GM18861 (cell line): ENCODE data around the gene SYDE2.
A peak's percentile ranks its signal among the peaks of the same experiment; 100 is the strongest.

Source experiments
- ATAC-seq: cut with Tn5 transposase; IDR thresholded peaks from one replicate; pipeline ENCODE4 v1.9.1; 2021; ENCODE audit not compliant: unreplicated experiment

SYDE2 gene

DNA sequence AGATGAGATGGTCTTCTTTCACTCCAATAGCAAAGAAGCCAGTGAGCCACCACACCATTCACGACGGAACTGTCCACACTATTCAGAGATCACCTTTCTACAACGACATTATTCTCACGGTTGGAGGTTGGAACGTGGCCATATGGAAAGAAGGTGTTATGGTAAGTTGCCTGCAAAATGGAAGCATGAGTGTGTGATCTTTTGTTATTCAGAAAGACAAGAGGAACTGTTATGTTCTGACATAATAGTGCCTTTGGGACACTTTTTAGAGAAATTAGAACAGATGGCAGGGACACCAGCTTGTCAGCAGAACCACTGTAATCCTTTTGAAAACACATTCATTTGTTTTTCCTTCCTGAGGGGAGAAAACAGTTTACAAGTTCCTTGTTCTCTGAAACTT, 76.7 kb downstream of the SYDE2 start:
- no peak for ATAC-seq

DNA sequence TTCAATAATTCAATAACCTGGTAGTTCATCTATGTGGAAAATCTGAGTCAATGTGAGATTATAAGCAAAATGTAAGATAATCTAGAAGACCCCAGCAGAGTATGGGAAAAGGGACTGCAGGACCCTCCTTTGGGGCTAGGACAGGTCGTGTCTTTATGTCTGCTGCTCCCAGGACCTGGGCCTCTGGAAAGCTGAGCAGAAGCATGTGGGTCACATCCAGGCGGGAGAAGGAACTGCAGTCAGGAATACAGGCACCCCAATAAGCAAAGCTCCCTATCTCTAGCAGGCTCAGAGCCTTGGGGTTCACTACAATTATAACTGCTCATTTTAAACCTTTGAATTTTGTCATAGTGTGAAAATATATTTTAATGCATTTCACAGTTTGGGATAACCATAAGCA, 78.6 kb downstream of the SYDE2 start:
- ATAC-seq, result no peak

DNA sequence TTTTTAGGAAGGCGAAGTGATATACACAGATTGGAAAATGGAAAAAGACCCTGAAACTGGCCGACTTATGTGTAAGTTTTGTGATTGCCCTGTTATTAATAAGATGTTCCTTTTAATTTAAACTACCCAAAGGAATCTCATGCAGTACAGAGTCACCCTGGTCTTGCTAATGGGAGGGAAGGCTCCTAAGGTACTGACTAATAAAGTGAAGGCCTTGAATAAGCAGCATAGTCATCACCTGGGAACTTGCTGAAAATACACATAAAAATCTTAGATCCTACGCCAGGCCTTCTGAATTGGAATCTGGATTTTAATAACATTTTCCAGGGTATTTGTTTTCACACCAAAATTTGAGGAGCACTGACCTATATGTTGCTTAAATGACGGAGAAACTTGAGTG, 79.1 kb downstream of the SYDE2 start:
- no peak for ATAC-seq

DNA sequence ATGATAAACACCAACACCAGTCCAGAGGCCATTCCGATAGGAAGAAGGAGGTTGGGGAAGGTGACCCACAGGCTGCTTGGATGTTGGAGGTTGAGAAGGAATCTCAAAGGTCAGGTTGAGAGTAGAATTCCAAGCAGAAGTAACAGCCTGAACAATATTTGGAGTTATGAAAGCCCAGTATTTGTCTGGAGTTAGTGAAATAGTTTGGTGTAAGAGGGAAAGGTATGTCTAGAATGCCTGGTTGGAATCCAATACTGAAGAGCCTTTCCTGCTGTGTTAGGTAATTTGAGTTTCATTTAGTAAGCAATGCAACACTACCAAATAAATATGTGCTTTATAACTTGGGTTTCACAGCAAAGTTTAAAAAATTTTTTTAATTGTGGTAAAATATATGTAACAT, 82.1 kb downstream of the SYDE2 start:
- no peak for ATAC-seq

DNA sequence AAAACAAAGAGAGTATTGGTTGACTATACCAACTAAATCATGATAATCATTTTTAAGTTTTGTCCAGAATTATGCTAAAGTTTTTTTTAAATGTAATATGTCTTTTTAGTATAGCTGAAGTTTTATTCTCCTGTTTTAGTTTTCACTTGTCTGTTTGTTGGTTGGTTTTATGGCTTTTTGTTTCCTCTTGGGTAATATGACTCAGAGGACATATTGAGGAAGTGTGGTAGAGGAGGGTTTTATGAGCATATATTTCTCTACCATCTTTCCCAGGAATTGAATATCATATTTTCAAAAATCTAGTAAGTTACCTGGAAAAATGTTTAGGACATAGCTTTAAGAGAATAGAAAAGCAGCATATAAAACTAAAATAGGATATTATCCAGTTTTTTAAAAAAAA, 84.0 kb downstream of the SYDE2 start:
- ATAC-seq, result no peak

DNA sequence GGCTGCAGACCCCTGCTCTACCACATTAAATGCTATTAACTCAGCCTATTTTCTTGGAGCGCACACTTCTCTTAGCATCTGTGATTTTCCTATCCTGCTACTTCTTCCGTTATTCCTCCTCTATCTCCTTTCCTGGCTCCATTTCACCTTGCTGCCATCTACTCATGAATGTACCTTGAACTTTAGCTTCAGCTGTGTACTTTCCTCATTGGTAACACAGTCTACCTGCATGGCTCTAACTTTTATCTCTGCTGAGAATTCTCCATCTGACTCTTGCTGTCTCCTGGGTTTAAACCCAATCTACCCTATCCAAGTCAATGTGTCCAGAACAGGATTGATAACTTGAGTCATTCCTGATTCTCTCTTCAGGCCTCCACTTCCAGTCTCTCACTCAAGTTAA, 84.9 kb downstream of the SYDE2 start:
- no peak for ATAC-seq

DNA sequence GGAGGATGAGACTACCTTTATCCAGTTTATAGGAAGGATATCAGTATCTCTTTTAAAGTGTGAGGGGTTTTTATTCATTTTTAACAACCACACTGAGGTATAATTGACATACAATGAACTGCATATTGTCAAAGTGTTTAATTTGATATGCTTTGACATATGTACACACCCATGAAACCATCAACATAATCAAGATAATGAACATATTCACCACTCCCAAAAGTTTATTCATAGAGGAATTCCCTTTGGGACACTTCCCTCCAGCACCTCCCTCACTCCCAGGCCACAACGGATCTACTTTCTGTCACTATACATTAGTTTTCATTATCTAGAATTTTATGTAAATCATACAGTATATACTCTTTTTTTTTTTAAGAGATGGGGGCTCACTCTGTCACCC, 89.1 kb downstream of the SYDE2 start:
- no peak for ATAC-seq

DNA sequence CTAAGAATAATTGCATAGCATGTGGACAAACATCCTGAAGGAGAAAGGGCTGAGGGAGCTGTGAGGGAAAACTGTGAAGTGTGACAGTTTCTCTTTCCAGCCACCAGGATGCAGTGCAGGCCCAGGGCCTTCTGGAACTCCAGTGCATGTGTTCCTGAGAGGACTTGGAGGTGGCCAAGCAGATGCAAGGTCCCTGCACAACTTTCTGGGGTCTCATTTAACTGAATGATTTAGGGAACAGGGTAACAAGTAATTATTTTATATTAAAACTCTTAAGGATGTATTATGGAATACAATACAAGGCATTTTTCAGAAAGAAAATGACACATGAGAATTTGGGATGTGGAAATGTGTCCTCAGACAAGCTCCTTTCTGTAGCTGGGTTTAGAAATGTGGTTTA, 91.3 kb downstream of the SYDE2 start:
- peak; percentile 80 for ATAC-seq
